ENCODE measurements around the gene U2AF1L4.

GRCh38 chr19:35704218-35704617 lies 41.0 kb downstream of the U2AF1L4 start, which contains the start of gene ZBTB32:
- TF ChIP-seq ZNF76 (tag by site-specific recombination; IDR thresholded peaks at IDR 0.05; ENCODE audit: borderline replicate concordance, low read depth) = no peak
- TF ChIP-seq ZBTB49 (tag by site-specific recombination; IDR thresholded peaks at IDR 0.05; ENCODE audit: low read depth) = no peak
- no peak for TF ChIP-seq CTCF (tag by site-specific recombination; IDR thresholded peaks at IDR 0.05)
- no peak for TF ChIP-seq PRDM10 (tag by site-specific recombination; IDR thresholded peaks at IDR 0.05)
- TF ChIP-seq ZNF24 (tag by site-specific recombination; IDR thresholded peaks at IDR 0.05) = no peak

Data from HEK293 (cell line).